Type B pancreatic cell (in vitro differentiated cells): ENCODE results near the gene PEX11A. TPM values are rescaled to one million over a fixed set of nuclear protein-coding genes. Genes with fewer than 3 reads are reported as not detected.

Experiments used
- DNase-seq: peaks from one replicate; pipeline ENCODE4 v3.0.0; 2021; ENCODE audit warnings: mixed read lengths; ENCODE audit not compliant: unreplicated experiment; ENCODE audit errors: extremely low spot score
- H3K27ac Mint-ChIP-seq: 2 replicates; pipeline ENCODE4 v1.8.0; 2021; ENCODE audit warnings: mild to moderate bottlenecking, mixed read lengths
- H3K27me3 Mint-ChIP-seq: 2 replicates; pipeline ENCODE4 v1.8.0; 2021; ENCODE audit warnings: mixed read lengths
- H3K36me3 Mint-ChIP-seq: 2 replicates; pipeline ENCODE4 v1.8.0; 2021; ENCODE audit warnings: mixed read lengths
- H3K4me1 Mint-ChIP-seq: one replicate; pipeline ENCODE4 v1.8.0; 2021; ENCODE audit warnings: mixed read lengths; ENCODE audit not compliant: unreplicated experiment
- H3K4me3 Mint-ChIP-seq: 2 replicates; pipeline ENCODE4 v1.8.0; 2021; ENCODE audit warnings: mild to moderate bottlenecking, mixed read lengths
- H3K9me3 Mint-ChIP-seq: 2 replicates; pipeline ENCODE4 v1.8.0; 2021; ENCODE audit warnings: mixed read lengths
- CTCF ChIP-seq: fragments of 200-600 bp; sonication (generic); conservative IDR thresholded peaks from 2 replicates; pipeline ENCODE4 v1.5.0; 2021; ENCODE audit warnings: antibody characterized with exemption, mild to moderate bottlenecking
- total RNA-seq: library from RNA; stranded (reverse); gene quantifications from 2 replicates; pipeline ENCODE4 v1.2.1, GENCODE V29; 2021; ENCODE audit warnings: low replicate concordance

Gene PEX11A
- total RNA-seq, 1 donor from 2014 or later: 8.5 TPM

GRCh38 chr15:89649716-89650115 is 40.8 kb downstream of the PEX11A start:
- Mint-ChIP-seq H3K36me3 (peaks cover 8% of the 10 kb centered on the region), H3K27me3 (peaks cover 4% of the 10 kb centered on the region), H3K27ac (no peak overlapping the region), H3K4me1 (peaks cover 12% of the 10 kb centered on the region), H3K4me3 (no peak overlapping the region), H3K9me3 (no peaks in the 10 kb centered on the region)
- TF ChIP-seq CTCF: no peak
- no peak for DNase-seq

- no peak for TF ChIP-seq CTCF
- Mint-ChIP-seq H3K9me3 (no peaks in the 10 kb centered on the region), H3K27ac (no peak overlapping the region), H3K4me1 (peaks cover 7% of the 10 kb centered on the region), H3K4me3 (no peak overlapping the region), H3K36me3 (peaks cover 8% of the 10 kb centered on the region), H3K27me3 (no peaks in the 10 kb centered on the region)
- no peak for DNase-seq
These were observed 41.4 kb downstream of the PEX11A start for GRCh38 chr15:89649013-89649625.

- H3K27ac Mint-ChIP-seq: no peak overlapping the region
- TF ChIP-seq CTCF: no peak
- no peaks in the 10 kb centered on the region for H3K9me3 Mint-ChIP-seq
- H3K36me3 Mint-ChIP-seq: peaks cover 8% of the 10 kb centered on the region
- no peak overlapping the region for H3K4me3 Mint-ChIP-seq
- no peak for DNase-seq
- peaks cover 7% of the 10 kb centered on the region for H3K4me1 Mint-ChIP-seq
- H3K27me3 Mint-ChIP-seq: no peaks in the 10 kb centered on the region
These were observed 42.2 kb downstream of the PEX11A start for GRCh38 chr15:89648106-89649012.

GRCh38 chr15:89647191-89647851 is 43.2 kb downstream of the PEX11A start:
- Mint-ChIP-seq H3K9me3 (no peaks in the 10 kb centered on the region), H3K27me3 (no peaks in the 10 kb centered on the region), H3K4me1 (peaks cover 4% of the 10 kb centered on the region), H3K4me3 (no peak overlapping the region), H3K36me3 (peaks cover 8% of the 10 kb centered on the region), H3K27ac (no peak overlapping the region)
- peak; percentile 86 for DNase-seq
- TF ChIP-seq CTCF: peak; percentile 90

- peaks cover 7% of the 10 kb centered on the region for H3K36me3 Mint-ChIP-seq
- DNase-seq: no peak
- H3K4me3 Mint-ChIP-seq: no peak overlapping the region
- H3K4me1 Mint-ChIP-seq: peaks cover 4% of the 10 kb centered on the region
- H3K27me3 Mint-ChIP-seq: no peaks in the 10 kb centered on the region
- no peaks in the 10 kb centered on the region for H3K9me3 Mint-ChIP-seq
- H3K27ac Mint-ChIP-seq: no peak overlapping the region
- no peak for TF ChIP-seq CTCF
These were observed 44.0 kb downstream of the PEX11A start for GRCh38 chr15:89646416-89647141.
